ENCODE measurements around the gene HSD17B2.

DNA sequence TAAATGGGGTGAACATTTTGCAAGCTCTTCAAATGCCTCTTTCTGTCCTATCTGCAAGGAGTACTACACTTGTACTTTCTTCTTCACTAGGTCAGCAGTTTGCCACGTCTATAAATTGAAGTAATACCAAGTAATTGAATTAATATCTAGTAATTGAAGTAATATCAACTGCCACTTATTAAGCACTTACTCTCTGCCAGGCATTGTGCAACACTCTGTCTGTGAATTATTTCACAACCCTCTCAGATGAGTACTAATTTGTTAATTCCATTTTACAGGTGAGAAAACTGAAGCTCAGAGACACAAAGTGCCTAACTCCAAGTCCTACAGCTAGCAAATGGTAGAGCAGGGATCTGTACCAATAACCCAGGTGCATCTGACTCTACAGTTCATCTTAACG lies 27.9 kb upstream of the HSD17B2 start:
- TF ChIP-seq, protein P1, sequence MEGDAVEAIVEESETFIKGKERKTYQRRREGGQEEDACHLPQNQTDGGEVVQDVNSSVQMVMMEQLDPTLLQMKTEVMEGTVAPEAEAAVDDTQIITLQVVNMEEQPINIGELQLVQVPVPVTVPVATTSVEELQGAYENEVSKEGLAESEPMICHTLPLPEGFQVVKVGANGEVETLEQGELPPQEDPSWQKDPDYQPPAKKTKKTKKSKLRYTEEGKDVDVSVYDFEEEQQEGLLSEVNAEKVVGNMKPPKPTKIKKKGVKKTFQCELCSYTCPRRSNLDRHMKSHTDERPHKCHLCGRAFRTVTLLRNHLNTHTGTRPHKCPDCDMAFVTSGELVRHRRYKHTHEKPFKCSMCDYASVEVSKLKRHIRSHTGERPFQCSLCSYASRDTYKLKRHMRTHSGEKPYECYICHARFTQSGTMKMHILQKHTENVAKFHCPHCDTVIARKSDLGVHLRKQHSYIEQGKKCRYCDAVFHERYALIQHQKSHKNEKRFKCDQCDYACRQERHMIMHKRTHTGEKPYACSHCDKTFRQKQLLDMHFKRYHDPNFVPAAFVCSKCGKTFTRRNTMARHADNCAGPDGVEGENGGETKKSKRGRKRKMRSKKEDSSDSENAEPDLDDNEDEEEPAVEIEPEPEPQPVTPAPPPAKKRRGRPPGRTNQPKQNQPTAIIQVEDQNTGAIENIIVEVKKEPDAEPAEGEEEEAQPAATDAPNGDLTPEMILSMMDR (IDR thresholded peaks at IDR 0.05; ENCODE audit: low read depth, low read length, poor library complexity, severe bottlenecking), result no peak
- no peak for TF ChIP-seq EZH2phosphoT487 (IDR thresholded peaks at IDR 0.05; ENCODE audit: borderline replicate concordance, low read length)
